GM18526 (cell line): ENCODE results near the gene FIGNL1.

Experiments
- POLR2A ChIP-seq: IDR thresholded peaks from 3 replicates; pipeline ENCODE4 v1.6.1; 2011; ENCODE audit not compliant: insufficient read length; ENCODE audit errors: extremely low read depth

FIGNL1 gene

DNA sequence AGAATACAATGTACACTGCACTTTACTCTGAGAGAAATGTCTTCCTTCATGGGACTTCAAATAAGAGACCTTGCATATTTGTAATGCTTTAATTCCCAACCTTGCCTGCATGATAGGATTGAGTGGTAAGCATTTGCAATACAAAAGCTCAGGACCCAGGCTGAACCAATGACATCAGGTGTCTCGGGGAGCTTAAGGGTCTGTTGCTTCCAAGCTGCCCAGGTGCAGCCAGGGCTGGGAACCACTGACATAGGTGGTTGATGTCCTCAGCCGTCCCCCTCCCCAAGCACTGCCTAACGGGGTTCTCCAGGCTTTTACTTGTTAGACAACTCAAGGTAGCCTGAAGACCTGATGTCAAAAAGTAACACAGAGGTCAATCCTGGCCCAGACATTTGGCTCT lies 29.1 kb downstream of the FIGNL1 start:
- no peak for TF ChIP-seq POLR2A

DNA sequence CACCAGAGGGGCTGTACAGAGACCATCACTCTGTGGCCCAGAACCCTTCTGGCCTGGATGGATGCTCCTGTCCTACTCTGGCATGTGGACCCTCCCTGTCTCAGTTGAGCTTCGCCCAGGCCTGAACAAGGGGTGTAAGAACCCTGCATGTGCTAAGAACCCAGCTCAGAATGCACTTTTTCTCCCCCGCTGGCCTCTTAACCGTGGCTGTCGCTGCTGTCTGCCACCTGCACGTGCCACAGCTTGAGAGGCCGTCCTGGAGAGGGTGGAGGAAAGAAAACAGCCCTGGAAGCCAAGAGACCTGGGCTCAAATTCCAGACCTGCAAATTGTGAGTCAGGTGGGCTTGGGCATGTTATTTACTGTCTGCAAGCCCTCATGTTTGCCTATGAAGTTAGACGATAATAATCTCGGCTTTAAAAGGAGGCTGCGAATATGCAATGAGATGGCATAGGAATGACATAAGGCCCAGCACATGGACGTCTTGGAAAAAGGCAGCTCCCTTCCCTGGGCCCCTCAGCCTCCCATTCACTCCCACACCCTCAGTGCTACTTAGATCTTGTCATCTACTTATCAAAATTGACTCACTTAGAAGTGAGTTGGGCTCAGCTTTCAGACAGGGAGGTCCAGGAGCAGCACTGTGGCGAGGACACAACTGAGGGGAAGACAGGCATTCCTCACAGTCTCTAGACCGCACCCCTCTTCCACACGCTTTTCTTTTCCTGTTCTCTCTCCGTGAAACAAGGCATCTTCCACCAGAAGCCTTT lies 31.4 kb downstream of the FIGNL1 start:
- no peak for TF ChIP-seq POLR2A

- TF ChIP-seq POLR2A = no peak
These were observed 32.0 kb downstream of the FIGNL1 start for GRCh38 chr7:50418086-50418515.

DNA sequence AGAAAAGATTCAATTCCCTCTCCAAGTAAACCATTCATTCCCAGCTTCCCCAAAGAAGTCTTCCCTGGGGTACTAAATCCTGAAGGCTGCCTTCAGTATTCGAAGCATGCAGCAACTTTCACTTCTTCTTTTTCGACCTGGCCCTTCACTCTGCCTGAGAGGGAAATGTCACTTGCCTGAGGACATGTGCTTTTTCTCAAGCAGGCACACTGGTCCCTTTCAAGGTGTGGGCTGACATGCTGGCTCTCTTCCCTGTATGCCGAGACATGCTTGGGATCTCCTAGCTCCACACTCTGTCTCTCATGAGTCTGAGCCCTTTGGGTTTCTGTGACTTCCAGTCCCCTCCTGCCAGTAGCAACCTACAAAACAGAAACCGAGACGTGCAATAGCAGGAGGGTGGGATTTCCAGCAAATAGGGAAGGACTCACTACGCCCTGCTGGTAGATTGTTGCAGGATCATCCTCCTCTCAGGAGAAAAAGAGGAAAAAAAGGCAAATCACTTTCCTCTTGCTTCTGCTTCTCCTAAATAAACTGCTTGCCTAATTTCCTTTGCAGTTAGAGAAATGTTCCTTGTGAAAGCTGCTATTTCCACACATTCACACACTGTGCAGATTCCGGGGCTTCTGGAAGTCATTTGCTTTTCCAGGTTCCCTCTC lies 33.5 kb downstream of the FIGNL1 start:
- TF ChIP-seq POLR2A = no peak

GRCh38 chr7:50415844-50416364 lies 34.2 kb downstream of the FIGNL1 start:
- TF ChIP-seq POLR2A = no peak

GRCh38 chr7:50413561-50413960 lies 36.6 kb downstream of the FIGNL1 start:
- TF ChIP-seq POLR2A = no peak

DNA sequence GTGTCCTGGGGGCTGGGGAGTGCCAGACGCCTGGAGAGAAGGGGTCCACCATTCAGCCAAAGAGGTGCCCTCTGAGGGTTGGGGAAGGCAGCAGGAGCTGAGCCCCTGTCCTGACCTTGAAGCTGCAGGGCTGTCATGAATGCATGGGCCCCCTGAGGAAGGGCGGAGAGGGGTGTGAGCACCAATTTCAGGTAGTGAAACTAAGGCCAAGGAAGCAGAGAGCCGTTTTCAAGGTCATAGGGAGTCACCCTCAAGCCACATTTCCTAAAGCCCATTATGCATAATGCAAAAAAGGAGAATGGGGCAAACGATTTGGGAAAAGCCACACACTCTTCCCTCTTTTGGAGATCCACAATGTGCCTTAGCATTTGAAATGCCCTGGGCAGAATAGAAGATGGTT lies 37.2 kb downstream of the FIGNL1 start:
- no peak for TF ChIP-seq POLR2A

DNA sequence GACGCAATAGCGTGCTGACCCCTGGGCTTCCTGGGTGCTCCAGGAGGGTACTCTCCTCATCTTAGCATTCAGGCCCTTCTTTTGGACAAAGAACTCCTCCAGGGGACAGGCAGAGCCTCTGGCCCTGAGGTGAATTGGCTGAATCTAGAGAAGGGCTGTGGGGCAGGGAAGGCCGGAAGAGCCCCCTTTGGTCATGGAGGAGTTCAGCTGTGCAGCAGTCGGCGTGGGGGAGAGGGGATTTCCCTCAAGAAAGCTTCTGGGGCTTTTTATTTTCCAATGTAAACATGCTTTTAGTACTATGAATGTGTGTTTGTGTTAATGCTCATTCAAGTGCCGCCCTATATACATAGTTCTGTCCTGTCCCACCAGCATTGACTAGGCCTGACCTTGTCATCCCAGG lies 38.8 kb downstream of the FIGNL1 start:
- no peak for TF ChIP-seq POLR2A

DNA sequence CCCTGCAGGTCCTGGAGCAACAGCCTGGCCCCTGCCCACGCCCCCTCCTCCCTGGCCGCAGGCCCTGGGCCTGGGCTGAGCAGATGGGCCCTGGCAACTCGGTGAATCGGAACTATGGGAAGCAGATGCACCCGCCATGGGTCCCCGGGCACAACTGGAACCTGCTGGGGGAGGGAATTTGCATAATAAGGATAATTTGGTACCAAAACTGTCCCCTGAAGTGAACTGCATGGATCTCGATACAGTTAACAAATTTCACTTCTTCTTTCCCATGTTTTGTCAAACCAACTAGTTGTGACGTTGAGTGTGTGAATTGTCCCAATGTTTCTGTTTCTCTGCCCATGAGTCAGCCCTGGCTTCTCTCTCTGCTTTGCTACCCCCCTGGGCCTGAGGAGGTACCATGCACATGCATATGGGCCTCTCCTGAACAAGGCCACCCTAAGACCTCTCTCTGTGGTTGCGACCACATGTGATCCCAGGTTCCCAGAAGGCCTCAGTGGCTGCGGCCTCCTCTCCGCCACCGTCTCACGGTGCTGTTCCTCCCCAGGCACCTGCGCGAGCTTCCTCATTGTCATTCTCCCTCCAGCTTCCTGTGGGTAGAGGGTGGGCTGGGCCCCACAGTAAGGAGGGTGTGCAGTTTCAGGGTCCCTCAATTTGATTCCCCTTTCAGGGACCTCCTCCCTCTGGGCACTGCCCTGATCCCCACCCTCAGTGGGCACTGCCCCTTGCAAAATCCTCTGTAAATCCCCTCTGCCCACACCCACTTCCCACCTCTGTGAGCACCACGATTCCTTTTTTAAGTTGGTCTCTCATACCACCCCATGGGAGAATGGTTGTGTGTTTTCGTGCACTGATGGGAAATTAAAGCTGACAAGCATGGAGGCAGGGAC lies 40.0 kb downstream of the FIGNL1 start:
- peak; percentile 7 for TF ChIP-seq POLR2A

- TF ChIP-seq POLR2A = no peak
These were observed 43.2 kb downstream of the FIGNL1 start for GRCh38 chr7:50406935-50407334.

DNA sequence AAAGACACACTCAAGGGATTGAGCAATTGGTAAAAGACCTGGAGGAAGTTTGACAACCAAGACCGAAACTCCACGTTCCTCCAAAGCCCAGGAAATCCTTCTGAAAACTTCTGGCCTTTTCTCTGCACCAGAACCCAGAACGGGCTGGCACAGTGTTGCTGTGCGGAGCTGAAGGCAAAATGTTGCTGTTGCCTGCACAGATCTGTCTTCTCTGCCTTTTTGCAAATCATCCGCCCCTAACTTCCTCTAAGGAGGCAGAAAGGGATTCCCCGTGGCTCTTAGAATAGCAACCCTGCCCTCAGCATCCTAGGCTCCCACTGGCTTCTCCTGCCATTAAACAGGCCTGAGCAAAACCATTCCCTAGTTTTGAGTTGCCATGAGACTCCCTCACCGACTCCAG lies 44.9 kb downstream of the FIGNL1 start:
- no peak for TF ChIP-seq POLR2A

- no peak for TF ChIP-seq POLR2A
These were observed 45.8 kb downstream of the FIGNL1 start for GRCh38 chr7:50404392-50404791.

DNA sequence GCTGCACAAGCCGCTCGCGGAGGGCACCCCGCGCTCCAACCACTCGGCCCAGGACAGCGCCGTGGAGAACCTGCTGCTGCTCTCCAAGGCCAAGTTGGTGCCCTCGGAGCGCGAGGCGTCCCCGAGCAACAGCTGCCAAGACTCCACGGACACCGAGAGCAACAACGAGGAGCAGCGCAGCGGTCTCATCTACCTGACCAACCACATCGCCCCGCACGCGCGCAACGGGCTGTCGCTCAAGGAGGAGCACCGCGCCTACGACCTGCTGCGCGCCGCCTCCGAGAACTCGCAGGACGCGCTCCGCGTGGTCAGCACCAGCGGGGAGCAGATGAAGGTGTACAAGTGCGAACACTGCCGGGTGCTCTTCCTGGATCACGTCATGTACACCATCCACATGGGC lies 50.0 kb downstream of the FIGNL1 start:
- TF ChIP-seq POLR2A = no peak

GRCh38 chr7:50399635-50400034 lies 50.5 kb downstream of the FIGNL1 start:
- TF ChIP-seq POLR2A = no peak

GRCh38 chr7:50399206-50399605 lies 50.9 kb downstream of the FIGNL1 start:
- no peak for TF ChIP-seq POLR2A

- TF ChIP-seq POLR2A = no peak
These were observed 52.2 kb downstream of the FIGNL1 start for GRCh38 chr7:50397971-50398324.
